ENCODE results near the gene DRC7. TPM values are rescaled to one million over a fixed set of nuclear protein-coding genes. Genes with fewer than 3 reads are reported as not detected.

Gene DRC7
- total RNA-seq, 2 experiments from 2014 or later = not detected

- no peaks in the 10 kb centered on the region for H3K4me1 Mint-ChIP-seq
- no peaks in the 10 kb centered on the region for H3K36me3 Mint-ChIP-seq
- no peak for DNase-seq
- no peak overlapping the region for H3K27ac Mint-ChIP-seq
- H3K4me3 Mint-ChIP-seq = no peak overlapping the region
- H3K27me3 Mint-ChIP-seq = no peaks in the 10 kb centered on the region
- no peaks in the 10 kb centered on the region for H3K9me3 Mint-ChIP-seq
Measured at GRCh38 chr16:57680842-57681375, 13.7 kb upstream of the DRC7 start.

- no peak for DNase-seq
- H3K27me3 Mint-ChIP-seq = no peaks in the 10 kb centered on the region
- H3K9me3 Mint-ChIP-seq = no peaks in the 10 kb centered on the region
- no peaks in the 10 kb centered on the region for H3K36me3 Mint-ChIP-seq
- H3K4me3 Mint-ChIP-seq = no peak overlapping the region
- H3K4me1 Mint-ChIP-seq = no peaks in the 10 kb centered on the region
- H3K27ac Mint-ChIP-seq = no peak overlapping the region
Measured at GRCh38 chr16:57681950-57682728, 12.5 kb upstream of the DRC7 start.

- no peaks in the 10 kb centered on the region for H3K36me3 Mint-ChIP-seq
- H3K9me3 Mint-ChIP-seq = no peaks in the 10 kb centered on the region
- H3K27me3 Mint-ChIP-seq = no peaks in the 10 kb centered on the region
- H3K4me1 Mint-ChIP-seq = peaks cover 3% of the 10 kb centered on the region
- no peak for DNase-seq
- no peak overlapping the region for H3K4me3 Mint-ChIP-seq
- H3K27ac Mint-ChIP-seq = no peak overlapping the region
Measured at GRCh38 chr16:57682809-57683635, 11.6 kb upstream of the DRC7 start.

GRCh38 chr16:57683636-57684545 lies 10.7 kb upstream of the DRC7 start:
- no peaks in the 10 kb centered on the region for H3K9me3 Mint-ChIP-seq
- H3K4me3 Mint-ChIP-seq = no peak overlapping the region
- H3K4me1 Mint-ChIP-seq = peaks cover 3% of the 10 kb centered on the region
- H3K27ac Mint-ChIP-seq = no peak overlapping the region
- no peaks in the 10 kb centered on the region for H3K36me3 Mint-ChIP-seq
- H3K27me3 Mint-ChIP-seq = no peaks in the 10 kb centered on the region
- DNase-seq = no peak

- peaks cover 8% of the 10 kb centered on the region for H3K4me1 Mint-ChIP-seq
- H3K4me3 Mint-ChIP-seq = no peak overlapping the region
- H3K9me3 Mint-ChIP-seq = no peaks in the 10 kb centered on the region
- no peaks in the 10 kb centered on the region for H3K27me3 Mint-ChIP-seq
- no peaks in the 10 kb centered on the region for H3K36me3 Mint-ChIP-seq
- no peak for DNase-seq
- no peak overlapping the region for H3K27ac Mint-ChIP-seq
Measured at GRCh38 chr16:57684626-57685358, 9.8 kb upstream of the DRC7 start.

GRCh38 chr16:57685633-57686032 lies 9.0 kb upstream of the DRC7 start:
- Mint-ChIP-seq H3K27ac (no peak overlapping the region), H3K4me1 (peaks cover 14% of the 10 kb centered on the region), H3K9me3 (no peaks in the 10 kb centered on the region), H3K4me3 (no peak overlapping the region), H3K36me3 (no peaks in the 10 kb centered on the region), H3K27me3 (no peaks in the 10 kb centered on the region)
- no peak for DNase-seq

GRCh38 chr16:57686577-57686976 lies 8.0 kb upstream of the DRC7 start:
- H3K9me3 Mint-ChIP-seq = no peaks in the 10 kb centered on the region
- no peaks in the 10 kb centered on the region for H3K36me3 Mint-ChIP-seq
- no peak for DNase-seq
- H3K4me3 Mint-ChIP-seq = no peak overlapping the region
- no peaks in the 10 kb centered on the region for H3K27me3 Mint-ChIP-seq
- no peak overlapping the region for H3K27ac Mint-ChIP-seq
- peaks cover 14% of the 10 kb centered on the region for H3K4me1 Mint-ChIP-seq

GRCh38 chr16:57687363-57687929 lies 7.2 kb upstream of the DRC7 start:
- Mint-ChIP-seq H3K27me3 (no peaks in the 10 kb centered on the region), H3K4me1 (peaks cover 14% of the 10 kb centered on the region), H3K9me3 (no peaks in the 10 kb centered on the region), H3K27ac (no peak overlapping the region), H3K4me3 (no peak overlapping the region), H3K36me3 (no peaks in the 10 kb centered on the region)
- DNase-seq = no peak

- Mint-ChIP-seq H3K27me3 (no peaks in the 10 kb centered on the region), H3K36me3 (no peaks in the 10 kb centered on the region), H3K4me1 (peaks cover 14% of the 10 kb centered on the region), H3K4me3 (no peak overlapping the region), H3K27ac (peak overlapping the region; percentile 5), H3K9me3 (no peaks in the 10 kb centered on the region)
- DNase-seq = no peak
Measured at GRCh38 chr16:57688487-57688986, 6.1 kb upstream of the DRC7 start.

GRCh38 chr16:57688987-57689761 lies 5.4 kb upstream of the DRC7 start:
- no peaks in the 10 kb centered on the region for H3K27me3 Mint-ChIP-seq
- peak overlapping the region; percentile 75 for H3K27ac Mint-ChIP-seq
- no peak for DNase-seq
- no peaks in the 10 kb centered on the region for H3K36me3 Mint-ChIP-seq
- H3K4me1 Mint-ChIP-seq = peaks cover 14% of the 10 kb centered on the region
- no peaks in the 10 kb centered on the region for H3K9me3 Mint-ChIP-seq
- H3K4me3 Mint-ChIP-seq = peak overlapping the region; percentile 72

- Mint-ChIP-seq H3K27me3 (no peaks in the 10 kb centered on the region), H3K27ac (peak overlapping the region; percentile 75), H3K4me3 (peak overlapping the region; percentile 59), H3K4me1 (peaks cover 19% of the 10 kb centered on the region), H3K36me3 (no peaks in the 10 kb centered on the region), H3K9me3 (no peaks in the 10 kb centered on the region)
- peak; percentile 62 for DNase-seq
Measured at GRCh38 chr16:57689762-57690558, 4.6 kb upstream of the DRC7 start.

- Mint-ChIP-seq H3K9me3 (no peaks in the 10 kb centered on the region), H3K27me3 (no peaks in the 10 kb centered on the region), H3K4me3 (no peak overlapping the region), H3K36me3 (no peaks in the 10 kb centered on the region), H3K27ac (peak overlapping the region; percentile 75), H3K4me1 (peaks cover 22% of the 10 kb centered on the region)
- no peak for DNase-seq
Measured at GRCh38 chr16:57690782-57691471, 3.7 kb upstream of the DRC7 start.

All from activated naive CD8-positive, alpha-beta T cell treated with anti-CD3 and anti-CD28 coated beads for 36 hours (primary cell).